HepG2 (cell line): ENCODE measurements around the gene KCNMA1.

Experiments
- CTCF ChIP-seq: sonication (generic); formaldehyde crosslinking; IDR thresholded peaks from 2 replicates; pipeline ENCODE4 v1.5.0; 2020; ENCODE audit warnings: mild to moderate bottlenecking, missing genetic modification reagents, moderate library complexity
- DNMT3B ChIP-seq: conservative IDR thresholded peaks from 2 replicates; pipeline ENCODE4 v1.6.1; 2016; ENCODE audit warnings: missing biosample characterization, control low read depth
- ETS1 ChIP-seq: sonication (generic); formaldehyde crosslinking; IDR thresholded peaks from 2 replicates; pipeline ENCODE4 v1.4.0; 2020; ENCODE audit warnings: missing genetic modification reagents
- ZNF232 ChIP-seq: sonication (generic); formaldehyde crosslinking; IDR thresholded peaks from 2 replicates; pipeline ENCODE4 v1.4.0; 2020; ENCODE audit warnings: missing genetic modification reagents, borderline replicate concordance
- ZNF33B ChIP-seq: sonication (generic); formaldehyde crosslinking; IDR thresholded peaks from 2 replicates; pipeline ENCODE4 v1.5.1; 2020; ENCODE audit warnings: mild to moderate bottlenecking, missing genetic modification reagents
- ZZZ3 ChIP-seq: sonication (generic); formaldehyde crosslinking; IDR thresholded peaks from 2 replicates; pipeline ENCODE4 v1.4.0; 2020; ENCODE audit warnings: missing genetic modification reagents, mild to moderate bottlenecking, borderline replicate concordance

GRCh38 chr10:77415313-77415960, 222.2 kb downstream of the KCNMA1 start:
- TF ChIP-seq ETS1 (CRISPR knock-in tag) (no peak), ZZZ3 (CRISPR knock-in tag) (no peak), CTCF (CRISPR knock-in tag) (no peak), ZNF33B (CRISPR knock-in tag) (no peak), DNMT3B (CRISPR knock-in tag) (no peak), ZNF232 (no peak)
